GM18498 (cell line): ENCODE results near the gene PRKACA.
"Not testable (repeated sequence)": the region's sequence is repeated elsewhere in the genome, so short reads cannot be mapped to it uniquely, and the experiment has no call there.

Experiments used
- ATAC-seq: cut with Tn5 transposase; IDR thresholded peaks from one replicate; pipeline ENCODE4 v1.9.1; 2021; ENCODE audit warnings: mild to moderate bottlenecking, moderate library complexity; ENCODE audit not compliant: unreplicated experiment

Gene PRKACA

DNA sequence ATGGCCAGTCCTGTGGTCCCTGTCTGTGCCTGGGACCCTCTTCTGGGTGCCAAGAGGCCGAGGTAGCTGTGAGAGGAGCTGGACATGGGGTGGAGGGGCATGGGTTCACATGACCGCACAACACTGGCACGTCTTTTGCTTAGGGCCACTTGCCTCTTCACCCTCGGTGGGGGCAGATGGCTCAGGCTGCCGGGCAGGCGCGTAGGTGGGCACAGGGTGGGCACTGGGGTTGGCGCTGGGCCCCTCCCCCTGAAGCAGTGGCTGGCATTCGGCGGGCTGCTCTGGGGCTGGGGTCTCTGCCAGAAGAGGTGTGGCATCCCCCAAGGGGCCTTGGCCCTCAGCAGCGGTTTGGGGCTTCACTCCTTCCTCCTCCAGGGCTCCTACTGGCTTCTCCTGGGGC is 64.1 kb downstream of the PRKACA start:
- no peak for ATAC-seq

DNA sequence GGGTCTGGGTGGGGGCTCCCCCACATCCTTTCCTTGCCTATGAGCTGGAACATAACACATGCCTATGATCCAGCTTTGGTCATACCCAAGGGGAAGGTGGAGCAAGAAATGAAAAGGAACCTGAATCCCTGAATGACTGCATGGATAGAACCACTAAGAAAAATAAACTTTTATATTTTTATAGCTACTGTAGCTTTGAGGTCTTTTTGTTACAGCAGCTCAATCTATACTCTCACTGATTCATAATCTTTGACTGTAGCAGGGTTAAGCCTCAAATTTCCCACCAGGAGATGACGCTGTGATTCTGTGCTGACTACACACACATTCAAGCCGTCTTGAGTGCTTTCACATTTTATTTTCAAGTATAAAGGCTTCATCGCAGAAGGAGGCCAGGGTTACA is 64.5 kb downstream of the PRKACA start:
- ATAC-seq, result no peak

DNA sequence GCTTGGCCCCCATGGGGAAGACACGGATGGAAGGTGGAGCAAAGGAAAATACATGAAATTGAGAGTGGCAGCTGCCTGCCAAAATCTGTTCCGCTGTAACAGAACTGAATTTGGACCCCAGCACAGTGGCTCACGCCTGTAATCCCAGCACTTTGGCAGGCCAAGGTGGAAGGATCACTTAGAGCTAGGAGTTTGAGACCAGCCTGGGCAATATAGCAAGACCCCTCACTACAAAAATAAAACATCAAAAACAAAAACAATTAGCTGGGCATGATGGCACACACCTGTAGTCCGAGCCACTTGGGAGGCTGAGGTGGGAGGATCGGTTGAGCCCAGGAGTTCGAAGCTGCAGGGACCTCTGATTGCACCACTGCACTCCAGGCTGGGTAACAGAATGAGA is 65.1 kb downstream of the PRKACA start:
- no peak for ATAC-seq

DNA sequence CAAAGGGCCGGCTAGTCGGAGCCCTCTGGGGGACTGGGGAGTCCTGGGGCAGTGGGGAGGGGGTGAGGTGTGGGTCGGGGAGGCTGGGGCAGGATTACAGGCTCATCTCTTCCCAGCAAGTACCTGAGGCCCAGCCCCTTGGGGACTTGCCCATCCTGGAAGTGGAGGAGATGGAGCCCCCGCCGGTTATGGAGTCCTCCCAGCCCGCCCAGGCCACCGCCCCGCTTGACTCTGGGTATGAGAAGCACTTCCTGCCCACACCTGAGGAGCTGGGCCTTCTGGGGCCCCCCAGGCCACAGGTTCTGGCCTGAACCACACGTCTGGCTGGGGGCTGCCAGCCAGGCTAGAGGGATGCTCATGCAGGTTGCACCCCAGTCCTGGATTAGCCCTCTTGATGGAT is 65.6 kb downstream of the PRKACA start:
- no peak for ATAC-seq

DNA sequence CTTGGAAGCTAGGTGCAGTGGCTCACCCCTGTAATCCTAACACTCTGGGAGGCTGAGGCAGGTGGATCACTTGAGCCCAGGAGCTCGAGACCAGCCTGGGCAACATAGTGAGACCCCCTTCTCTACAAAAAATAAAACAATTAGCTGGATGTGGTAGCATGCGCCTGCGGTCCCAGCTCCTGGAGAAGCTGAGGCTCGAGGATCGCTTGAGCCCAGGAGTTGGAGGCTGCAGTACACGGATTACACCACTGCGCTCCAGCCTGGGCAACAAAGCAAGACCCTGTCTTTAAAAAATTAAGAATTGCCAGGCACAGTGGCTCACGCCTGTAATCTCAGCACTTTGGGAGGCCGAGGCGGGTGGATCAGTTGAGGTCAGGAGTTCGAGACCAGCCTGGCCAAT is 66.6 kb downstream of the PRKACA start:
- not testable (repeated sequence) for ATAC-seq

DNA sequence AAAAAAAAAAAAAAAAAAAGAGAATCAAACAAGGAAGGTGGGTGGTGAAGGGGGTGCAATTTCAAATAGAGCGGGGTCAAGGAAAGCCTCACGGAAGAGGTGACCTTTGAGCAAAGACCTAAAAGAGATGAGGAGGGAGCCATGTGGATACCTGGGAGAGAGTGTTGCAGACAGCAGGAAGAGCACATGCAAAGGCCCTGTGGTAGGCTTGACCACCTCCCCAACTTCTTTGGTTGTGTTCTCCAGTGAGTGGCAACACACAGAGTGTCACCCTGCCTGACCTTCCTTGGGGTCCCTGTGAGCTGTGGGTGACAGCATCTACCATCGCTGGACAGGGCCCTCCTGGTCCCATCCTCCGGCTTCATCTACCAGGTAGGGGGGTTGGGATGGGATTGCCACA is 67.0 kb downstream of the PRKACA start:
- no peak for ATAC-seq

DNA sequence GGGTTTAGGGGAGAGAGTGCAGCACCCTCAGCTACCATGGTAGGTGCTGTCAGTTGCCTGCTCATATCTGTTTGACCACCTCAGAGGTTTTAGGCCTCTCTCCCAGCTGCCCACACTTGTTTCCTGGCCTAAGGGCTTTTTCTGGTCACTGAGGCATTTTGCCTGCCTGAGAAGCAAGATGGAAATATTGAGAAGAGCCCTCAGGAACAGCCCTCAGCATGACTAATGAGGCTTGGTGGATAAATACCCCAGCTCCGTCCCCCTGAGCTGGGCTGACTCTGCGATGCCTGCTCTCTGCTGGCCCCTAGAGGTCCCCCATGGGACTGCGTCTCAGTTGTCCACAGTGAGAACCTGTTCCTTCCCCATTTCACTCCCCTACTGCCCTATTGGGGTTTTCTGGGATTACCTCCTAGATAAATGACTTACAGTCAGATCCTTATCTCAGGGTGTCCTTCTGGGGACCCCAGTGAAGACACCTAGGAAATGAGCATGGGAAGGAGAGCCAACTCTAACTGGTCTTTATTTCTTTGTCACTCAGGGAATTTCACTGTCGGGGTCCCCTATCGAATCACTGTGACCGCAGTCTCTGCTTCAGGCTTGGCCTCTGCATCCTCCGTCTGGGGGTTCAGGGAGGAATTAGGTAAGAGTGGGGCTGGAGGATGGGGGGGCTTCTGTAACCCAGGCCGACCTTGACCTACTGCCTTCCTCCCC is 69.0 kb downstream of the PRKACA start:
- no peak for ATAC-seq

DNA sequence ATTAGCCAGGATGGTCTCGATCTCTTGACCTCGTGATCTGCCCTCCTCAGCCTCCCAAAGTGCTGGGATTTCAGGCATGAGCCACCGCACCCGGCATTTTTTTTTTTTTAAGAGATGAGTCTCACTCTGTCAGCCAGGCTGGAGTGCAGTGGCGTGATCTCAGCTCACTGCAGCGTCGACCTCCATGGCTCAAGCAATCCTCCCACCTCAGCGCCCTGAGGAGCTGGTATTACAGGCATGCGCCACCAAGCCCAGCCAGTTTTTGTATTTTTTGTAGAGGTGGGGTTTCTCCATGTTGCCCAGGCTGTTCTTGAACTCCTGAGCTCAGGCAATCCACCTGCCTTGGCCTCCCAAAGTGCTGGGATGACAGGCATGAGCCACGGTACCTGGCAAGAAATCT is 69.7 kb downstream of the PRKACA start:
- not testable (repeated sequence) for ATAC-seq

DNA sequence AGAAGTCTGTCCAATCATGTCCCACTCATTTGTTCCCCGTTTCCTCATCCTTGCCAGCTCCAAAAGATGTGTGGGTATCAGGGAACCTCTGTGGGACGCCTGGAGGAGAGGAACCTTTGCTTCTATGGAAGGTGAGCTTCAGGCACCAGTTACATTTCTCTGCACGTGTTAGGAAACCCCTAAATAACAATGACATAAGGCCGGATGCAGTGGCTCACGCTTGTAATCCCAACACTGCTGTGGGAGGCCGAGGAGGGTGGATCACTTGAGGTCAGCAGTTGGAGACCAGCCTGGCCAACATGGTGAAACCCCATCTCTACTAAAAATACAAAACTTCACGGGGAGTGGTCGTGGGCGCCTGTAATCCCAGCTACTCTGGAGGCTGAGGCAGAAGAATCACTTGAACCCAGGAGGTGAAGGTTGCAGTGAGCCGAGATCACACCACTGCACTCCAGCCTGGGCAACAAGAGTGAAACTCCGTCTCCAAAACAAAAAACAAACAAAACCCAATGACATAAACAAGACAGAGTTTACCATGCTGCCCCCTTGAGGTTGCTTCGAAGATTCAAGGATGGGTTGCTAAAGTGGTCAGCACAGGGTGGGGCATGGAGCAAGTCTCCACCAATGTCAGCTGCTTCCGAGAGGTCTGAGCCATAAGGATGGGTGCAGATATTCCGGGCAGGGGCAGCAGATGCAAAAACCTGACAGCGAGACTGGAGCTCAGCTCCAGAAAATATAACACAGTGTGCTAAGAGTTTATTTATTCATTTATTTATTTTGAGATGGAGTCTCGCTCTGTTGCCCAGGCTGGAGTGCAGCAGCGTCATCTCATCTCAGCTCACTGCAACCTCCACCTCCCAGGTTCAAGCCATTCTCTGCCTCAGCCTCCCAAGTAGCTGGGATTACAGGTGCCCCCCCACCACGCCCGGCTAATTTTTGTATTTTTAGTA is 74.6 kb downstream of the PRKACA start:
- not testable (repeated sequence) for ATAC-seq
